Measurements from ENCODE around the gene CCDC57.

- TF ChIP-seq CTCF (IDR thresholded peaks at IDR 0.05) = no peak
- TF ChIP-seq POLR2AphosphoS5 (IDR thresholded peaks at IDR 0.05) = peak in 1 of 3 donors; percentile 19
- TF ChIP-seq POLR2A (IDR thresholded peaks at IDR 0.05) = no peak
Observed at GRCh38 chr17:82097184-82097918, 115.3 kb downstream of the CCDC57 start.

All from stomach (tissue), 4 donors.